HepG2 (cell line): ENCODE data around the gene RECQL5. TPM values are rescaled to one million over a fixed set of nuclear protein-coding genes. Genes with fewer than 3 reads are reported as not detected.

Experiments used
- GATAD2A ChIP-seq: IDR thresholded peaks from 2 replicates; pipeline ENCODE4 v1.6.1; 2016
- MTF1 ChIP-seq: sonication (generic); formaldehyde crosslinking; IDR thresholded peaks from 2 replicates; pipeline ENCODE4 v1.5.0; 2020; ENCODE audit warnings: missing genetic modification reagents
- SNRNP70 ChIP-seq: fragments of 200-400 bp; formaldehyde crosslinking; IDR thresholded peaks from 2 replicates; pipeline ENCODE4 v1.6.1; 2017; ENCODE audit warnings: mild to moderate bottlenecking, low read depth, low read length, moderate library complexity
- SRSF4 ChIP-seq: fragments of 200-400 bp; formaldehyde crosslinking; IDR thresholded peaks from one replicate; pipeline ENCODE4 v1.6.1; 2018; ENCODE audit warnings: mild to moderate bottlenecking, low read depth, low read length, moderate library complexity; ENCODE audit not compliant: poor library complexity, severe bottlenecking
- TARDBP ChIP-seq: sonication (generic); formaldehyde crosslinking; IDR thresholded peaks from 2 replicates; pipeline ENCODE4 v1.8.0; 2022; ENCODE audit warnings: mild to moderate bottlenecking, missing genetic modification reagents
- THYN1 ChIP-seq: sonication (generic); formaldehyde crosslinking; IDR thresholded peaks from 2 replicates; pipeline ENCODE4 v1.8.1; 2023; ENCODE audit warnings: low read depth, mild to moderate bottlenecking, moderate library complexity, missing genetic modification reagents, borderline replicate concordance
- ZFP36L2 ChIP-seq: sonication (generic); formaldehyde crosslinking; IDR thresholded peaks from 2 replicates; pipeline ENCODE4 v1.4.0; 2020; ENCODE audit warnings: missing genetic modification reagents
- ZMAT3 ChIP-seq: sonication (generic); formaldehyde crosslinking; conservative IDR thresholded peaks from 2 replicates; pipeline ENCODE4 v1.7.0; 2021; ENCODE audit warnings: missing genetic modification reagents
- ZNF124 ChIP-seq: sonication (generic); formaldehyde crosslinking; IDR thresholded peaks from 2 replicates; pipeline ENCODE4 v1.4.0; 2020; ENCODE audit warnings: missing genetic modification reagents
- ZNF17 ChIP-seq: sonication (generic); formaldehyde crosslinking; IDR thresholded peaks from 2 replicates; pipeline ENCODE4 v1.5.0; 2020; ENCODE audit warnings: mild to moderate bottlenecking, missing genetic modification reagents
- ZNF230 ChIP-seq: sonication (generic); formaldehyde crosslinking; IDR thresholded peaks from 2 replicates; pipeline ENCODE4 v1.4.0; 2020; ENCODE audit warnings: mild to moderate bottlenecking, missing genetic modification reagents
- ZNF253 ChIP-seq: sonication (generic); formaldehyde crosslinking; IDR thresholded peaks from 2 replicates; pipeline ENCODE4 v1.8.0; 2022; ENCODE audit warnings: mild to moderate bottlenecking, missing genetic modification reagents, borderline replicate concordance
- ZNF274 ChIP-seq: sonication (generic); formaldehyde crosslinking; IDR thresholded peaks from 2 replicates; pipeline ENCODE4 v1.5.1; 2020; ENCODE audit warnings: mild to moderate bottlenecking, missing genetic modification reagents
- ZNF563 ChIP-seq: sonication (generic); formaldehyde crosslinking; IDR thresholded peaks from 2 replicates; pipeline ENCODE4 v1.8.0; 2022; ENCODE audit warnings: mild to moderate bottlenecking, moderate library complexity, missing genetic modification reagents
- ZNF569 ChIP-seq: sonication (generic); formaldehyde crosslinking; IDR thresholded peaks from 2 replicates; pipeline ENCODE4 v1.5.0; 2020; ENCODE audit warnings: mild to moderate bottlenecking, missing genetic modification reagents, moderate library complexity, borderline replicate concordance
- ZNF746 ChIP-seq: sonication (generic); formaldehyde crosslinking; IDR thresholded peaks from 2 replicates; pipeline ENCODE4 v1.8.0; 2022; ENCODE audit warnings: mild to moderate bottlenecking, missing genetic modification reagents
- polyA plus RNA-seq, 8 experiments: library from polyadenylated mRNA; depleted of rRNA in 3 of 8; stranded (reverse) in 7 of 8; unstranded in 1 of 8; fragments of >200 nt; fragmentation: Illumina TruSeq in 4 of 8; extraction: Trizol in 4 of 8; gene quantifications; 2 replicates each; pipeline versions ENCODE4 v1.2.1 to v1.2.3, GENCODE V29; 2011 to 2016; ENCODE audit warnings: low read depth in 4 of 8, missing spikeins in 1 of 8, mixed read lengths in 1 of 8; ENCODE audit not compliant: insufficient read depth in 1 of 8
- total RNA-seq, 5 experiments: library from RNA; depleted of rRNA; stranded (reverse); fragments of >200 nt; fragmentation: Illumina TruSeq; extraction: Trizol; gene quantifications; 2 replicates each; pipeline ENCODE4 v1.2.3, GENCODE V29; 2016; ENCODE audit warnings: low read depth in 1 of 5
- TF ChIP-seq, protein P1 (sequence below): sonication (generic); formaldehyde crosslinking; IDR thresholded peaks from 2 replicates; pipeline ENCODE4 v1.5.0; 2020; ENCODE audit warnings: missing genetic modification reagents
- TF ChIP-seq, protein P2 (sequence below): sonication (generic); formaldehyde crosslinking; IDR thresholded peaks from 2 replicates; pipeline ENCODE4 v1.9.0; 2021; ENCODE audit warnings: missing genetic modification reagents, mild to moderate bottlenecking, borderline replicate concordance
- TF ChIP-seq, protein P3 (sequence below): sonication (generic); formaldehyde crosslinking; IDR thresholded peaks from 2 replicates; pipeline ENCODE4 v1.4.0; 2020; ENCODE audit warnings: missing genetic modification reagents, borderline replicate concordance

Gene RECQL5
- total and polyA plus RNA-seq, 2 of the 13 experiments (the other 11 are each of a cell fraction or from before 2014, with no cell fraction given): 27.7 to 32.0 TPM

DNA sequence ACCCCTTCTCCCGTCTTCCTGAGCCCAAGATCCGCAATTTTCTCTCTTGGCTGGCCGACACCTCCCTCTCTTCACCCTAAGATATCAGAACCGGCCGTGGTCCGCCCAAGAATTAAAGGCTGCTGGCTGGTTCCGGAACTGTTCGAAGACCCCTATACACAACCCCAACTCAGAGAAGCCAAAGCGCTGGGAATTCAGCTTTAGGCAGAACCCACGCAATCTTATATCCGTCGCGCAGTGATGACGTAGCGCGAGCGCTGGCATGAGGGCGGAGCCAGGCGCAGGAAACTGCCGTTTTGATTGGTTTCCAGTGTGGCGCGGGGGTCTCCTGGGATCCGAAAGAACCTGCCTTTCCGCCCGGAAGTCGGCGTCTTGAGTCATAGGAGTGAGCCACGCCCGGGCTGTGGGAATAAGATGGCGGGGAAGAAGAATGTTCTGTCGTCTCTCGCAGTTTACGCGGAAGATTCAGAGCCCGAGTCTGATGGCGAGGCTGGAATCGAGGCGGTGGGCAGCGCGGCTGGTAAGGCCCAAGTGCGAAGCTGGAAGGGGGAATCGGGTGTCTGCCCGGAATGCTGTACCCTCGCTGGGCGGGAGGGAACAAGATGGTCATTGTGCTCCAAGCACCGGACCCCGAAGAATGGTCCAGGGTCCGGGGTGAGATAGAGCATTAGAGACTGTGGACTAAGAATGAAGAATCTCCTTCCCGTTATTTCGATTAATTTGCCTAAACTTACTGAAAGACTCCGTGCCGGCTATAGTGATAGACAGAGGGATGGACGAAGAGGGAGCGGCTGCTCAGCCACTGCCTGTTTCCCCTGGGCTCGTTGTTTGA, at the start of gene RECQL5, which contains the start of gene SAP30BP (continued):
- TF ChIP-seq, protein P1, sequence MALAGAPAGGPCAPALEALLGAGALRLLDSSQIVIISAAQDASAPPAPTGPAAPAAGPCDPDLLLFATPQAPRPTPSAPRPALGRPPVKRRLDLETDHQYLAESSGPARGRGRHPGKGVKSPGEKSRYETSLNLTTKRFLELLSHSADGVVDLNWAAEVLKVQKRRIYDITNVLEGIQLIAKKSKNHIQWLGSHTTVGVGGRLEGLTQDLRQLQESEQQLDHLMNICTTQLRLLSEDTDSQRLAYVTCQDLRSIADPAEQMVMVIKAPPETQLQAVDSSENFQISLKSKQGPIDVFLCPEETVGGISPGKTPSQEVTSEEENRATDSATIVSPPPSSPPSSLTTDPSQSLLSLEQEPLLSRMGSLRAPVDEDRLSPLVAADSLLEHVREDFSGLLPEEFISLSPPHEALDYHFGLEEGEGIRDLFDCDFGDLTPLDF: peak; percentile 65; the same call in 1 of the 2 replicates
- peak; percentile 50; the same call in 1 of the 2 replicates for TF ChIP-seq ZNF569 (CRISPR knock-in tag)
- TF ChIP-seq ZNF253 (CRISPR knock-in tag): peak; percentile 18; the same call in 1 of the 2 replicates
- TF ChIP-seq THYN1 (CRISPR knock-in tag): no peak
- TF ChIP-seq ZNF17 (CRISPR knock-in tag): no peak
- TF ChIP-seq ZFP36L2 (CRISPR knock-in tag): no peak
- TF ChIP-seq ZNF274 (CRISPR knock-in tag): no peak
- TF ChIP-seq, protein P2, sequence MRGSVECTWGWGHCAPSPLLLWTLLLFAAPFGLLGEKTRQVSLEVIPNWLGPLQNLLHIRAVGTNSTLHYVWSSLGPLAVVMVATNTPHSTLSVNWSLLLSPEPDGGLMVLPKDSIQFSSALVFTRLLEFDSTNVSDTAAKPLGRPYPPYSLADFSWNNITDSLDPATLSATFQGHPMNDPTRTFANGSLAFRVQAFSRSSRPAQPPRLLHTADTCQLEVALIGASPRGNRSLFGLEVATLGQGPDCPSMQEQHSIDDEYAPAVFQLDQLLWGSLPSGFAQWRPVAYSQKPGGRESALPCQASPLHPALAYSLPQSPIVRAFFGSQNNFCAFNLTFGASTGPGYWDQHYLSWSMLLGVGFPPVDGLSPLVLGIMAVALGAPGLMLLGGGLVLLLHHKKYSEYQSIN: no peak
- peak; percentile 46; the same call in 1 of the 2 replicates for TF ChIP-seq ZNF230 (CRISPR knock-in tag)
- TF ChIP-seq, protein P3, sequence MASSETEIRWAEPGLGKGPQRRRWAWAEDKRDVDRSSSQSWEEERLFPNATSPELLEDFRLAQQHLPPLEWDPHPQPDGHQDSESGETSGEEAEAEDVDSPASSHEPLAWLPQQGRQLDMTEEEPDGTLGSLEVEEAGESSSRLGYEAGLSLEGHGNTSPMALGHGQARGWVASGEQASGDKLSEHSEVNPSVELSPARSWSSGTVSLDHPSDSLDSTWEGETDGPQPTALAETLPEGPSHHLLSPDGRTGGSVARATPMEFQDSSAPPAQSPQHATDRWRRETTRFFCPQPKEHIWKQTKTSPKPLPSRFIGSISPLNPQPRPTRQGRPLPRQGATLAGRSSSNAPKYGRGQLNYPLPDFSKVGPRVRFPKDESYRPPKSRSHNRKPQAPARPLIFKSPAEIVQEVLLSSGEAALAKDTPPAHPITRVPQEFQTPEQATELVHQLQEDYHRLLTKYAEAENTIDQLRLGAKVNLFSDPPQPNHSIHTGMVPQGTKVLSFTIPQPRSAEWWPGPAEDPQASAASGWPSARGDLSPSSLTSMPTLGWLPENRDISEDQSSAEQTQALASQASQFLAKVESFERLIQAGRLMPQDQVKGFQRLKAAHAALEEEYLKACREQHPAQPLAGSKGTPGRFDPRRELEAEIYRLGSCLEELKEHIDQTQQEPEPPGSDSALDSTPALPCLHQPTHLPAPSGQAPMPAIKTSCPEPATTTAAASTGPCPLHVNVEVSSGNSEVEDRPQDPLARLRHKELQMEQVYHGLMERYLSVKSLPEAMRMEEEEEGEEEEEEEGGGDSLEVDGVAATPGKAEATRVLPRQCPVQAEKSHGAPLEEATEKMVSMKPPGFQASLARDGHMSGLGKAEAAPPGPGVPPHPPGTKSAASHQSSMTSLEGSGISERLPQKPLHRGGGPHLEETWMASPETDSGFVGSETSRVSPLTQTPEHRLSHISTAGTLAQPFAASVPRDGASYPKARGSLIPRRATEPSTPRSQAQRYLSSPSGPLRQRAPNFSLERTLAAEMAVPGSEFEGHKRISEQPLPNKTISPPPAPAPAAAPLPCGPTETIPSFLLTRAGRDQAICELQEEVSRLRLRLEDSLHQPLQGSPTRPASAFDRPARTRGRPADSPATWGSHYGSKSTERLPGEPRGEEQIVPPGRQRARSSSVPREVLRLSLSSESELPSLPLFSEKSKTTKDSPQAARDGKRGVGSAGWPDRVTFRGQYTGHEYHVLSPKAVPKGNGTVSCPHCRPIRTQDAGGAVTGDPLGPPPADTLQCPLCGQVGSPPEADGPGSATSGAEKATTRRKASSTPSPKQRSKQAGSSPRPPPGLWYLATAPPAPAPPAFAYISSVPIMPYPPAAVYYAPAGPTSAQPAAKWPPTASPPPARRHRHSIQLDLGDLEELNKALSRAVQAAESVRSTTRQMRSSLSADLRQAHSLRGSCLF (CRISPR knock-in tag): no peak
- peak; percentile 40; the same call in 1 of the 2 replicates for TF ChIP-seq GATAD2A (CRISPR knock-in tag)
- TF ChIP-seq ZNF124 (CRISPR knock-in tag): no peak
- TF ChIP-seq ZNF563: peak; percentile 72
- no peak for TF ChIP-seq SRSF4
- TF ChIP-seq MTF1 (CRISPR knock-in tag): 0 out of 2 replicates have a peak, but pooled peaks have one; percentile 37
- TF ChIP-seq ZMAT3 (CRISPR knock-in tag): peak; percentile 73; the same call in 1 of the 2 replicates
- TF ChIP-seq ZNF746 (CRISPR knock-in tag): peak; percentile 17; the same call in 1 of the 2 replicates
- no peak for TF ChIP-seq SNRNP70
- TF ChIP-seq TARDBP (CRISPR knock-in tag): no peak; the same call in 1 of the 2 replicates
